Pulmonary artery endothelial cell (primary cell): Measurements from ENCODE around the gene DOP1A. TPM values are rescaled to one million over a fixed set of nuclear protein-coding genes. Genes with fewer than 3 reads are reported as not detected.
"Not testable (repeated sequence)": the region's sequence is repeated elsewhere in the genome, so short reads cannot be mapped to it uniquely, and the experiment has no call there.

Source experiments
- DNase-seq: peaks from one replicate; pipeline ENCODE4 v3.0.0-alpha.2; 2011; ENCODE audit warnings: low read depth, low spot score
- total RNA-seq: library from RNA; depleted of rRNA; stranded (reverse); fragments of >200 nt; gene quantifications from 2 replicates; pipeline ENCODE4 v1.2.3, GENCODE V29; 2014

DOP1A gene
- total RNA-seq, 1 donor from 2014 or later, result 22.2 TPM

DNA sequence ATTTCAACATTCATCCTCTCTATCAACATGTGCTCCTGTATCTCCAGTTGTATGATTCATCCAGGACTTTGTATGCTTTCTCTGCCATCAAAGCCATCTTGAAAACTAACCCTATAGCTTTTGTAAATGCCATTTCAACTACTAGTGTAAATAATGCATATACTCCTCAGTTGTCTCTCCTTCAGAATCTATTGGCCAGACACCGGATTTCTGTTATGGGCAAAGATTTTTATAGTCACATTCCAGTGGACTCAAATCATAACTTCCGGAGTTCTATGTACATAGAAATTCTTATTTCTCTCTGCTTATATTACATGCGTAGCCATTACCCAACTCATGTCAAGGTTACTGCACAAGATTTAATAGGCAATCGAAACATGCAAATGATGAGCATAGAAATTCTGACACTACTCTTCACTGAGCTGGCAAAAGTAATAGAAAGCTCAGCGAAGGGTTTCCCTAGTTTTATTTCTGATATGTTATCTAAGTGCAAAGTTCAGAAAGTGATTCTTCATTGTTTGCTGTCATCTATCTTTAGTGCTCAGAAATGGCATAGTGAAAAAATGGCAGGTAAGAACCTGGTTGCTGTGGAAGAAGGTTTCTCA lies 70.7 kb downstream of the DOP1A start:
- no peak for DNase-seq

DNA sequence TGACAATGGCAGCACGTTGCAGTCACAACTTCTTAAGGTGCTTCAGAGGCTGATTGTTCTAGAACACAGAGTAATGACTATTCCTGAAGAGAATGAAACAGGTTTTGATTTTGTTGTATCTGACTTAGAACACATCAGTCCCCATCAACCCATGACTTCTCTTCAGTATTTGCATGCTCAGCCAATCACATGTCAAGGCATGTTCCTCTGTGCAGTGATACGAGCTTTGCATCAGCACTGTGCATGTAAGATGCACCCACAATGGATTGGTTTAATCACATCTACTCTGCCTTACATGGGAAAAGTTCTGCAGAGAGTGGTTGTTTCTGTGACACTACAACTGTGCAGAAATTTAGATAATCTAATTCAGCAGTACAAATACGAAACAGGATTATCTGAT lies 71.3 kb downstream of the DOP1A start:
- no peak for DNase-seq

DNA sequence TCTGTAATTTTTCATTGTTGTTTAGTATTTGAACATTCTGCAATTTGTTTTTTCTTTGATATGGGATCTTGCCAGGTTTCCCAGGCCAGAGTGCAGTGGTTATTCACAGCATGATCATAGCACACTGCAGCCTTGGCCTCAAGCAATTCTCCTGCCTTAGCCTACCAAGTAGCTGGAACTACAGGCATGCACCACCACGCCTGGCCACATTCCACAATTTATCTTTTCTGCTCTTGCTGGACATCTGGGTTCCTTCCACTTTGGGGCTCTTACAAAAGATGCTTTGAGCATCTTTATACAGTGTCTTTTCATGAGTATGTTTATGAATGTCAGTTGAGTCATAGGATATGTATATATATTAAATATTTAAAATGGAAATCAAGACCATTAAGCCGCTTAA lies 83.6 kb downstream of the DOP1A start:
- DNase-seq, result no peak

DNA sequence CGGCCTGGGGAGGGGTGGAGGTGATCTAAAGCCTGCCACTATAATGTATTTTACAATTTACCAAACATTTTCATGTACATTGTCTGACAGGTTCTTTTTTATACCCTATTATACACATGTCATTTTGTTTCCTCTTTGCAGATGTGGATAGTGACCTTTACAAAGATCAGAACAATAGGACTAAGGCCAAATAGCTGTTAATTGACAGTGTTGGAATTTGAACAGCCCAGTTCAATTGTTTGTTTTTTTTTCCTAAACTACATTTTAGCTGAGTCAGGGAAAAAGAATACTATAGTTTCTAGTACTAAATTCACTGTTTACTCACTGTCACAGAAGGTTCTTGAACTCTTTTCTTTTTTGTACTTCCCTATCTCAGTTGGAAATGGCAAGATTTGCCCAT lies 85.4 kb downstream of the DOP1A start:
- no peak for DNase-seq

DNA sequence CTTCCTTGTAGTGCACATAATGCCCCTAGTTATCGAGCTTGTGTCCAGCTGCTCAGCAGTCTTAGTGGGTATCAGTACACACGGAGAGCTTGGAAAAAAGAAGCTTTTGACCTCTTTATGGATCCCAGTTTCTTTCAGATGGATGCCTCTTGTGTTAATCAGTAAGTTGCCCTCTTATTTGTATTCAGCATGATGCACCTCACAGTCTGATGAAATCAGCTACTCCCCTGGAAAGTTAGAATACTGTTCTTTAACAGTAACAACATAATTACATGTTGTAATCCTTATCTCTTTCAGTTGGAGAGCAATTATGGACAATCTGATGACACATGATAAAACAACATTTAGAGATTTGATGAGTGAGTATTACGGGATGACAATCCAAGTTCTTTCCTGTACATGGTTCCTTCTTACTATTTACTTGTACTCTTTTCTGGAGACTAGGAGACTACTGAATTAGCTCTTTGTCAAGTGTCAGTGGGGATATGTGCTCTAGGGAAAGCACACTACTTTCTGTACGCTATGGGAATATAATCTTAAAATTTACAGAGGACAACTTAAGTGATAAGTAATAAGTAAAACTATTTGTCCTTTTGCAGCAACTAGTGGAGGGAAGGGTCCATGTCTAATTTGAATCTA lies 86.5 kb downstream of the DOP1A start:
- no peak for DNase-seq

DNA sequence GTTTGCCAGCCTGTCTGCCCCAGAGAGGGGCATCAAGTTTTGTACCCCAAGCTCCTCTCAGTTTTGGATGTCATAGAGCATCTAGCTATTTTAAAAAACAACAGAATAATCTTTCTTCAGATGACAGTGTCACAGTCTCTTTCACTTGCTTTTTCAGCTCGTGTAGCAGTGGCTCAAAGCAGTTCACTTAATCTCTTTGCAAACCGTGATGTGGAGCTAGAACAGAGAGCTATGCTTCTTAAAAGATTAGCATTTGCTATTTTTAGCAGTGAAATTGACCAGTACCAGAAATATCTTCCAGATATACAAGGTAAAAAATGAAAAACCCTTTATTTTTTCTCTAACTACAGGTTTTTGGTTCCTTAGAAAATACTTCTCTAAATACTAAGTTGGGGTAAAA lies 88.3 kb downstream of the DOP1A start:
- no peak for DNase-seq

DNA sequence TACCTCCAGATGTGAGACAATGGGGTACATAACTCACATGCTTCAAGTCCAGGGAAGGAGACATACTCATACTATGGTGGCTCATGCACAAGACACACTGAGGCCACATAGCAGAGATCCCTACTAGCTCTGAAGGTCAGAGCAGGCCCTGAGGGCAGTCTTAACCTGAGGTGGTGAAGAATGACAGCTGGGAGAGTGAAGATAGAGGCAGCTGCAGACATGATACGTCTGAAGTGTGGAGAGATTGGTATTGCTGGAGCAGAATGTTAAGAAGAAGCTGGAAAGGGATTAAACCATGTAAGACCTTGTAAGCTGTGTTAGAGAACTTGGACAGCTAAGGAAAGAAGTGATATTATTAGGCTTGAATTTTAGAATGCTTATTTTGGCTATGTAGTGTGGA lies 92.7 kb downstream of the DOP1A start:
- no peak for DNase-seq

DNA sequence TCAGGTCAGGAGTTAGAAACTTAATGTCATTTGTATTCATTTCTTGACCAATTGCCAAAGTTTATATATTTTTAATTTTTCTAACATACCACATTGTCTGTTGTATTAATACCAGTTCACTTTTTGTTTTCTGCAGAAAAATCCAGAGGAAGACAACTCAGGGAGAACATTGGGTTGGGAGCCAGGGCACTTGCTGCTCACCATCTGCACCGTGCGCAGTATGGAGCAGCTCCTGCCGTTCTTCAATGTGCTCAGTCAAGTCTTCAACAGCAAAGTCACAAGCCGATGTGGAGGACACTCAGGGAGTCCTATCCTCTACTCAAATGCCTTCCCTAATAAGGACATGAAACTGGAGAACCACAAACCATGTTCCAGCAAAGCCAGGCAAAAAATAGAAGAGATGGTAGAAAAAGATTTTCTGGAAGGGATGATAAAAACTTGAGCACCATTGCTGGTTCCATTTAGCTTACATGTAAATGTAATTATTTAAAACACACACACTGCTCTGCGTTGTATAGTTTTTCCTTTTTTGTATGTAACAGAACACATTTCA lies 100.3 kb downstream of the DOP1A start:
- no peak for DNase-seq

DNA sequence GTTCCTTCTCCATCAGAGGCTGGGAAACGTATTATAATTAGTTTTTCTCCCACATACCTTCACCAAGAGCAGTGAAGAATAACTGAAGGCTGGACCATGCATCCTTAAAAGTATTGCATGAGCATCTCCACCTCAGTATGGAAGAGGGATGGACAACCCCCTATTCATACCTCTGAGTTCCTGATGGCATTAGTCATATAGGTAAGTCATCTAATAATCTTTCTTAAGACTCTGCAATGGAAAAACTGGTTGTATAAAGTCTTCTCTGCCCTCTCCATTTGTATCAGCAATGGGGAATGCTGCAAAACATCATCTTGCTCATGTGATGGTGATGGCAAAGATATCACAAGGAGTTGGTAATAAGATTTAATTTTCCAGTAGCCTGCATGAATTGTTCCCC lies 101.1 kb downstream of the DOP1A start:
- DNase-seq, result no peak

DNA sequence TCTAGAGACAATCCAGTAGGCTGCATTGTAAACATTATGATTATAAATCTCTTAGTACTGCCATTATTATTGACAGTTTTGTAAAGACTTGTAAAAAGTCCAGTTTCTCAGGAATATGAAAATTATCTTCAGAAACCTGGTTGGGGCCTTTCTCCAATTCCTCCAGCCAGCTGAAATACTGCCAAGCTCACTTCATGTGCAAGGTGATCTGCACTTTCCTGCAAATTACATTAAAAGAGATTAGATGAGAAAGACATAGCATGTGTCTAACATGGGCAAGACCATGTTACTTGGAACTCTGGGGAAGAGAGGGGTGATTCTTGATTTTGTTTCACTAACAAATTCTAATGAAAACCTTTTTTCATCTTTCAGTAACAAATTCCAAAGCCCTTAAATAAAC lies 101.6 kb downstream of the DOP1A start:
- DNase-seq, result no peak

DNA sequence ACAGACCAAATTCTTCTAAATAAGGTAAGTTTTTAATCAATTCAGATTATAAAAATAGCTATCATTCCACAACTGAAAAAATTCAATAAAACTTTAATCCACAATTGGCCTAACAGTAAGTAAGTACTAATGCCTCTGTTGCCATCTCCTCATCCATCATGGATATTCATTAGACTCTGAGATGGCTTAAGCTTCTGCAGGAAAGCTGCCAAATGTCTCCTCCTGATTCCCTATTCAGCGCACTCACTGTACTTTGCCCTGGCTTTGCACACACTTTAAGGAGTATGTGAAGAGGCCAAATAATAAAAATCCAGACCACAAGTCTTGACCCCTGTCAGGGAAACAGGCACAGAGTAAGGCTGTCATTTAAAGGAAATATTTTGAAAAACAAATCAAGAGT lies 102.0 kb downstream of the DOP1A start:
- DNase-seq, result no peak

DNA sequence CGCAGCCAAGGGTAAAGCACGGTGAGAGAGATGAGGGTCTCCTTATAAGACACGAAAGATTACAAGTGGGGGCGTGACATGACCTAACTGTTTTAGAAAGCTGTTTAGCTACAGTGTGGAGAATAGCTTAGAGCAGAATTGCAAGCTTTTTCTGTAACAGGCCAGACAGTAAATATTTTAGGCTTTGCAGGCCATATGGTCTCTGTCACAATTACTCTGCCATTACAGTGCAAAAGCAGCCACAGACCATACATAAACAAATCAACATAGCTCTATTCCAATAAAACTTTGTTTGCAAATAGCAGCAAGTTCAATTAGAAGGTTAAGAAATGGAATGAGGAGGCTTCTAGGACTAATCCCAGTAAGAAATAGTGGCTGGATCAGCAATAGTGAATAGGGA lies 108.8 kb downstream of the DOP1A start:
- DNase-seq, result no peak

DNA sequence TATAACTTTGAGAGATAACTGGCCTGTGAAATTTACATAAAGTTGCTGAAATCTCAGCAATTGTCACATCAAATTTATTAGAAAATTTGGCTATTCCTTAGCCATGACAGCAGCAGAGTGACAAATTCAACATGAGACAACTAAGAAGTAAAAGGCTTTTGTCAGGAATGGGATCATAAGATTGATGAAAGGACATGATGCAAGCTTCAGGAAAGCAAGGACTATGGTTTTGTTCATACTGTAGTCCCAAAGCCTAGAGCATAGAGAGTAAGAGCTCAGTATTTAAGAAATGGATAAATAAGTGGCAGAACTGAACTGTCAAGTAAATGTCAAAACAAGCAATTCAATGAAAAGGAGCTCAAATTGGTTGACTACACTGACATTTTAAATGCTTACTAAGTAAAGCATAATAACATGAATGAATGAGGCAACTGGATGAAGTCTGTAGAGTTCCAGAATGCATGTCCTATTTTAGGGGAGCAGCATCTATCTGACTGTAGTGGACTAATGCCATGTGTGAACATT lies 113.0 kb downstream of the DOP1A start:
- no peak for DNase-seq

DNA sequence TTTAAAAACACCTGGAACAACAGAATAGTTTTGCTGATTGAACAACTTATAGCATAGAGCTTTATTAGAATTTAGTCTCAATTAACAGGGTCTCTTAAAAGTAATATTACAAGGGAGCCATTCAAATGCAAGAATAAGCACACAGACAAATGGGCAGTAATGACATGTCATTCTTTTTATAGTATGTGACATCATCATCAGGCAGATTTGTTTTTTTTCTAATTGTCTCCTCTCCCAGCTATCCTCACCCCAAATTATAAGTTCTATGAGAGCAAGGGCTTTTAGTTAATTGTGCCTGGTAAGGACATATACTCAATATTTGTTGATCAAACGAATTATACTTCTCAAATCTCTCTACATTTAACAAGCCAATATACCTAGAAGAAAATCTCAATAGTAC lies 114.6 kb downstream of the DOP1A start:
- no peak for DNase-seq

DNA sequence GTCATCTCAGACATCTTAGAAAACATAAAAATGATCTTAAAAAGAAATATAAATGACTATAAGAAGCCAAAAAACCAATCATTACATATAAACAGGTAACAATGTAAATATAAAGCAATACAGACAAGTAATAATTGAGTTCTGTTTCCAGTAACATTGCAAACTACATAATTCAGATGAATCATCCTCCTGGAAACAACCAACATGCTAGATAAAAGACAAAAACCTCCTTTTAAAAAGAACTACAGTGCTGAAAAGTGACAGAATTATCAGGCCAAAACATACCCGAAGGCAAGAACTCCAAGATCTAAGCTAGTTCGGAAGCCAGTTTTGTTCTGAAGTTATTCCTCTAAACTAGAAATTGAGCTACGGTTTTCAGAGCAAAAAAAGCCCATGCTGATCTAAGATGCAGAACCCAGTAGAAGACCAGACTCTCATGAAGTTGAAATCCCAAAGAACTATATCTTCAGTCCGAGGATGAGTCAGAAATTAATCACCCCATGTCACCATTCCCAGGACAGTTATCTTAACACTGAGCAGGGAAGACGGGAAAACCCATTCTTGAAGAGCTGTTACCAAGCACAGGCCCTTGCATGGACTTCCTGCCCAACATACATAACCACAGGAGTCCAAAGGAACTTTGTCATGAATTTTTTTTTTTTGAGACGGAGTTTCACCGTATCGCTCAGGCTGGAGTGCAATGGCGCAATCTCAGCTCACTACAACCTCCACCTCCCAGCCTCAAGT lies 115.8 kb downstream of the DOP1A start:
- no peak for DNase-seq

DNA sequence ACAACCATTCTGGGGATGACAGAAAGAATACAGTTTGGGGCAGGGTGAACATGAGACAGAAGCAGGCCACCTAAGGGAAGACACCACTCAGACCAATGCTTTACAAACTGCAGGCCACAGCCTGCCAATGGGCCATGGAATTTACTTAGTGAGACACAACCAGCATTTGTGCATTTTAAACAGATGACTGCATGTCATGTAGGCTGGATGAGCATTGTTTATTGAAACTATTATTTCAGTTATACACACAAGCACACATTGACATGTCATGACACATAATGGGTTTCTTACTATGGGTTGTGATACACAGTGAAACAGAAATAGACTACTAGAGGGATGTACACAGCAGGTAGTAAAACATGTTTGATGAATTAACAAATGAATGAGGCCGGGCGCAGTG lies 117.6 kb downstream of the DOP1A start:
- DNase-seq, result no peak

DNA sequence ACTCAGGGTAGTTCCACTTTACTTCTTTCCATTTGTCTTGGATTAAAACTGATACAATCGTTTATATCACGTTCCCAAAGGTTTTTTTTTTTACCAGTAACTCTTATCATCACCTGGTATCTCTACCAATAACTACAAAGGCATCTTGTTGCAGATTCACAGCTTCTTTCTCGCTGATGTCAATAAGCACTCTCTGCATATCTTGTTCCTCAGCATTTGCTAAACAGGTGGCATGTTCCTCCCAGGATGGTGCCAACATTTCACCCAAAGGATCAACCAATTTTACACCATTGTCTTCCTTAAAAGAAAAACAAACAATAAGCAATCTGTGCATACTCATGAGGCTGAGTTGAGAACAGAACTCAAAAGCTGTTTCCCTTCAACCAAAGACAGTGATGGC lies 121.0 kb downstream of the DOP1A start:
- no peak for DNase-seq

DNA sequence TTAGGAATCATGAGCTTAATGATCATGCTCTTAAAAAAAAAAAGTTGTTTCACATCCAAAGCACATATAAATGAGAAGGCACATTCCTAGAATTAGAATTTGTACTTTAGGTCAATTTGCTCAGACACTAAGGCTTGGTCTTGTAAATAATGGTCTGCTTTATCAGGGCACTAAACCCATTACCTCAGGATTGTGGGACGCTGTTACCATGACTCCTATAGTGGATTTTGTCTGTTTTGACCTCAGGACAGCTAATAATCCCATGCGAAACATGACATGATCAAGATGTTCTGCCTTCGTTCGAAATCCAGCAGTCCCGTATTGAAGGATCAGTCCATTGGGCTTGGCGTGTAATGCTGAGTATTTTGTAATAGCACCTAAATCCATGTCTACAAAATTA lies 123.2 kb downstream of the DOP1A start:
- DNase-seq, result no peak

DNA sequence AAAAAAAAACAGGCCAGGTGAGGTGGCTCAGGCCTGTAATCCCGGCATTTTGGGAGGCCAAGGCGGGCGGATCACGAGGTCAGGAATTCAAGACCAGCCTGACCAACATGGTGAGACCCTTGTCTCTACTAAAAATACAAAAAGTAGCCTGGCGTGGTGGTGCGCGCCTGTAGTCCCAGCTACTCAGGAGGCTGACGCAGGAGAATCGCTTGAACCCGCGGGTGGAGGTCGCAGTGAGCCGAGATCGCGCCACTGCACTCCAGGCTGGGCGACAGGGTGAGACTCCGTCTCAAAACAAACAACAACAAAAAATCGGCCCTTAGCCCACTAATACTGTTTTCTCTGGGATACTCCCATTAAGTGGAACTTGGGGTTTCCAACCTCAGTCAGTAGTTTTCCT lies 124.5 kb downstream of the DOP1A start:
- not testable (repeated sequence) for DNase-seq

DNA sequence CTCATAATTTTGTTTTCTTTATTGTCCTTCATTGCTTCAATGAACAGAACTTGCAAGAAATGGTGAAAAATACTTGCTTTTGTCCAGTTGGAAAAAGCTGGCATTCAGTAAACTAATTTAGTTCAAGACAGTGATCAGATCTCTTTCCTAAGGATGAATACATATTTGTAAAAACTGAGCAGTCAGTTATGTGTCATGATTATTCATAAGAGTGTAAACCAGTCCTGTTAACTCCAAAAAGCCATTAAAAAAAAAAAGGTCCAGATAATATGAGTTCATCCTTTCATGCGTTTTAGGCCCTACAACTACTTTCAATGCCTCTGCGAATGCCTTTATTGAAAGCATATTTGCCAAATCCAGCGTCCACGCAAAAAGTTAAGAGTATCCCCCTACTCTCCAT lies 125.0 kb downstream of the DOP1A start:
- no peak for DNase-seq

DNA sequence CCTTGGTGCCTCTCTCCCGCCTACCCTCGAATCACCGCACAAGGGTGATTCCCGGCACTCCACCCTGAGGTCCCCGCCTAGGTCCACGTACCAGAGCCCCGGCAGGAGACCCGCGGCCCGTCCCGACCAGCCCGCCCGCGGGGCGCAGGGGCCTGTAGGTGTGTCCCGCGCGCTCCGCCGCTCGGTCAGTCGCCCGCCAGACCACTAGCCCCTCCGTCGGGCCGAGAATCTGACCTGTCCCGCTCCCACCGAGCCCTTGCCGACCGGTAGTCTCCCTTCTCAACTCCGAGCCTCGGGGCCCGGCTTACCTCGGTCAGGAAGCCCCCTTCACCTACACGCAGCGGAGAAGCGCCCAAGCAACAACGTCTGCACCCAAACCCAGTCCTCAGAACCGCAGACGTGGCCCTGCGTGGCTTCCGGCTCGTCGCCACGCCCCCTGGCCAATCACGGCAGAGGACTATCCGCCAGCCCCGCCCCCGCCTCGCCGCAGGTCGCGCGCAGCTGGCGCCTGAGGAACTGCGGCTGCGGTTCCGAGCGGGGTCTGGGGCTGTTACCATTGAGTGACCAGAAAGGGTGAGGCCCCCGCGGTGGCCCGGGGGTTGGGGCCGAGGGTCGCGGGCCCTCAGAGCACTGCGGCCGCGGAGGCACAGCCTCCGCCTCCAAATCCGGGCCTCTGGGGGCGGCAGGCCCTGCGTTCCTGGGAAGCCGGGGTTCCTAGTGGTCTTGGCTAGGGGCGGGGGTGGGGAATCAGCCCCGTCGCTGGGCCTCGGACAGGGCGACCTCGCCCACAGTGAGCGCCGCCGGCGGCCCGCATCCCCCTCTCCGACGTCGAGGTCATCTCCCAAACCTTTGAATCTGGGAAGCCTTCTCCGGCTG lies 125.6 kb downstream of the DOP1A start, which contains the start of the genes PGM3 and RWDD2A:
TSS of gene PGM3 (minus strand) at position 395 of the 876 bp plus-strand sequence. CDS start 2,253 bp downstream, outside the sequence.
TSS of gene RWDD2A (plus strand) at position 487 of the 876 bp plus-strand sequence. CDS start 1,095 bp downstream, outside the sequence.
- DNase-seq, result peak; percentile 63
